Fibroblast of skin of left quadriceps (primary cell): ENCODE results near the gene DAAM2.

Source experiments
- DNase-seq, 2 experiments: peaks; one replicate each; pipeline ENCODE4 v3.0.0-alpha.2; 2013; ENCODE audit warnings: low read depth in 2 of 2

DAAM2 gene

DNA sequence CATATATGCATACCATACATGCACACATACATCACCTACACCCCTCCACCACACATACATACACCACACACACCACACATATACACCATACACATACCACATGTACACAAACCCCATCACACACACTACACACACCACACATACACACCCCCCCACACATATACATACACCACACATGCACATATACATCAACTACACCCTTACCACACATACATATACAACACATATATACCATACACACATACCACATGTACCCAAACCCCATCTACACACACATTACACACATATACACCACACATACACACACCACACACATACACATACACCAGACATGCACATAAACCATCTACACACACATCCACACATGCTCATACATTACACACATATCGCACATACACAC lies 52.7 kb downstream of the DAAM2 start:
- no peak for DNase-seq

DNA sequence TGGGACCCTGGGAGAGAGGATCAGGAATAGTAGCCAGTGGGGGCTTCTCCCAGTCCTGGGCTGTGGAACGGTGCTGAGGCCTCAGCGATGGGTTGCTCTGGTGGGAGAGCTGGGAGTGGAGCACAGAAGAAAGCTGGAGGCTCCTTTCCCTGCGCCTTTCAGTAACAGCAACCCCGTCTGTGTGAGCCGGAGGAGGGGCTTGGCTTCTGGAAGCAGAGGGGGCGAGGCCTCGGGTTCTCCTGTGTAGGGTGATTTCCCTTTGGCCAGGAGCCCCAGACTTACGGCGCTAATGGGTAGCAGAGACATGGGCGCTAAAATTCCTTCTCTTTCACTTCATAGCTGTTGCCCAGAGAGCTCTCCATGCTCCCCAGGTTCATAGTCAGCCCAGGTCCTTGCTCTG lies 55.0 kb downstream of the DAAM2 start:
- DNase-seq, result no peak

DNA sequence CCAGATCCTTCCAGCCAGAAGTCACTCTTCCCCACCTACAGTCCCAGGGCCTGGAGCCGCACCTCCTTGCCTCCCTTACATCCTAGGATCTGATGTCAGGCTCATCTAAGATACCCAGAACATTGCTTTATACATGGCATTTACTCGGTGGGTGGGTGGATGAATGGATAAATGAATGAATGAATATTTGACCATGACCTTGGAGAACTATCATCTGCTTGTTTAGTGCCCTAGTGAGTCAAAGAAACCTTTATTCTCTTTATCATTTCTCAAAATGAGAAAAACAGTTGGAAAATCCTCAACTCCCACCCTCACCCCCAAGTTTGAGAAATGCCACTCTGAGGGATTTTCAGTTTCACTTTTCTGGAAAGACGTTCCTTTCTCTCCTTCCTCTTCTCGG lies 56.0 kb downstream of the DAAM2 start:
- DNase-seq, result no peak

DNA sequence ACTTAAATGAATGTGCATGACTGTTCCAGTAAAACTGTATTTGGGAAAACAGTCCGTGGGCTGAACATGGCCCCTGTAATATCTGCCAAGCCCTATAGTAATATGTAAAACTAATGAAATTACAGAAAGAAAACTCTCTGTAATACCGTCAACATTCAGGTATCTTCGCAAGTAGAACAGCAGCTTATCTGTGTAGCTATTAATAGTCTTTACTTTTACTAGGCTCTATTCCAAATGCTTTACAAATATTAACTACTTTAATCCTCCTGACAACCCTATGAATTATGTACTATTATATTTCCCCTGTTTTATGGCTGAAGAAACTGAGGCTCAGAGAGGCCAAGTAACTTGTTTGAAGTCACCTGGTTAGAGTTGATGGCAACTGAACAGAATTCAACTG lies 57.1 kb downstream of the DAAM2 start:
- DNase-seq, result no peak

DNA sequence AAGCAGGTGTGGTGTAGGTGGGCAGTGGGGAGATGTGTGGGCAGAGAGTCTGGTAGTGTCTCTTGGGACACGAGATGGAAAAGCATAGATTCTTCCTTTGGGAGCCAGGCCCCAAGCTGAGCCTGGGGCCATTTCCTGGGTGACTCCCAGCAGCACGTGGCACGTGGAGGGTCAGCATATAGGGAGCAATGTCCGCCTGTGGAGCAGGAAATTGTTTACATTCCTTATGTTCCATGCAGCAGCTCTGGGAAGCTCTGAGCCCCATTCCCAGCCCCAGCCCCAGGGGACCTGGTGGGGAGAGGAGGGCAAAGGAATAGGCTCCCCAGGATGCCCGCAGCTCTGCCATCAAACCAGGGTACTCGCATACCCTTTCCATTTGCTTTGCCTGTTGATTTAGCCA lies 57.6 kb downstream of the DAAM2 start:
- DNase-seq, result no peak

DNA sequence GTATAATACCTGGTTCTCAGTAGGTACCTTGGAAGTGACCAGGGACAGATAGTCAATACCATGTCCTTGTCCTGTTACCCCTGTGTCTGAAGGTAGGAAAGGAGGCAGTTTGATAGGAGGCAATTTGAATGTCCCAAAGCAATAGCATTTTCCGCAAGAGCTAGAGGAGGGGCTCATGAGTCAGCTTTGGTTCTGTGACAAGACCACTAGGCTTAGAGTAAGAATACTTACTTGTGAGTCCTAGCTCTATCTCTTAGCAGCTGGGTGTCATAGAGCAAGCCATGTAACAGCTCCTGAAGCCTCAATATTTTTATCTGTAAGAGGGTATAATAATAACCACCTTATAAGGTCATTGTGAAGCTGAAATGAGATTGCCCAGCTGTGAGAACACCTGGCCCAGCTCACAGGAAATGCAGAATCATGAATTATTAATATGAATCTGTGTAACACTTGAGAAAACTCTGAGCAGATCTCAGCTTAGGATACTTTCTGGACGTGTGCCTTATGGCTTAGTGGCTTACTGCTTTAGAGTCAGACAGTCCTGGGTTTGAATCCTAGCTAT lies 58.6 kb downstream of the DAAM2 start:
- DNase-seq, result no peak

DNA sequence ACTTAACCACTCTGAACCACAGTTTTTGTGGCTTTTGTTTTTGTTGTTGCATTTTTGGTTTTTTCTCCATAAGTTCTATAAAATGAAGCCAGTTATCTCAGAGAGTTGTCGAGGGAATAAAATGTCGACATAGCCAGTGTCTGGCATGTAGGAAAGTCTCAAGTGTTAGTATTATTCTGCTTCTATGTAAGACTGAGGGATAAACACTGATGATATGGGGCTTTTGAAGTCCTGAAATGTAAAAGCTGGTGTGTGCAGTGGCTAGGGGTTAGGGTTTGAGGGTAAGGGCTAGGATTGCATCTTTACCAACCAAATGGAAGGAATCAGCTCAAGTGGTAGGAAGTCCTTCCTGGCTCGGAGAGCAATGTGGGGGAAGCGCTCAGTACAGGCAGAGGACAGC lies 59.2 kb downstream of the DAAM2 start:
- DNase-seq, result no peak

DNA sequence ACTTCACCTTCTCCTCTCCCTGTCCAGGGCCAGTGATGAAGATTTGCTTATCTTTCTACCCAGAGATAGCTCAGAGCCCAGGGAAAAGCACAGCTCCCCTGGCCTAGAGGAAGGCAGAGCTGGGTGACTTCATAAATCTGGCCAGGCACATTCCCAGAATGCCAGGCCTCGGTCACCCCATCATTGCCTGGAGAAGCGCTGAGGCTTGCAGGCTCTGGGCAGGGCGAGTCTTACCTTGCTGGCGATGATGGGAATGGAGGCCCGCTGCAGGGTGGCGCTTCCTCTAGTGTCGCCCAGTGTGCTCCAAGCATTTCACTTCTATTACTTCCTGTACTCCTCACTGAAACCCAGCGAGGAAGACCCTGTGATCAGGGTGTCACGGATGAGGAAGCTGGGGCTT lies 60.1 kb downstream of the DAAM2 start:
- DNase-seq, result no peak

DNA sequence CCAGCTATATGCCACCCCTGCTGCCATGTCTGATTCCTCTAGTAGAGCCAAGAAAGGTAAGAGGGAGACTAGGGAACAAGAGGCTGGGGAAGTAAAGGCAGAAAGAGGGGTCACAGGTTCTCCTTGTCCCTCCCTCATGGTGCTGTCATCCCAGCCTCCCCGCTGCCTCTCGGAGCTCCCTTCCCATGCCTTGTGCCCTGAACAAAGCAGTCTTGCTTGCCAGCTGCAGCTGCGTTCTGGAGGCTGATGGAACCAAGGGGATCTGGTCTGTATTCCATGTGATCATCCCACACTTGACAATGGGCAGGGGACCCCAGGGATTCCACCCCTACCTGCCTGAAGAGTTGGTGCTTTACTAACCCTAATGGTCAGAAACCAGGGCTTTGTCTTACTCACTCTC lies 61.4 kb downstream of the DAAM2 start:
- DNase-seq, result no peak

DNA sequence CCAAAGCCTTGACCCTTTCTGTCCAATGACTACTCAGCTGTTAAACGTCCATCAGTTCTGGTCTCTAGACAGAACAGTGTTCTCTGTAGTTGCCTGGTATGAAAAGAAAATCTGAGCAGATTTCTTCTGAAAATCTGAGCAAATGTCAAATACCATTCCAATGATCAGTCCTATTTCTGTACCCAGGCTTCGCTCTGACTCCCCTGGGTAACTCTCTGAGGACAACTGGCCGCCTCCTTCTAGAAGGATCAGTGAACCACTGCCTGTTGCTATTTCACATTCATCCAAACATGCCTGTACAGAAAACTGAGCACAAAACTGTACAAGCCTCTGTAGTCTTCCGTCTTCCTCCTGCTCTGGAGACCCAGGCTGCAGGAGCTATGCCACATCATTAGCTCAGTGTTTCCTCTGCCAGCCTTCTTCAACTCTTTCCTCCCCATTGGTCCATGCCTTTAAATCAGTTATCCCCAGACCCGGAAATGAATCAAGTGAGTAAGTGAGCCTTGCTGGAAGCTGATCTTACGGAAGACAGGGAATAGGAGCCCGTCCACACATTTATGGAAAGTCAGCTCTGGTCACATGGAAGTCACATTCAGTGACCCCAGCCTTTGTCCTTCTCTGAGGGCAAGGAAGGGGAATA lies 63.3 kb downstream of the DAAM2 start:
- DNase-seq, result no peak

DNA sequence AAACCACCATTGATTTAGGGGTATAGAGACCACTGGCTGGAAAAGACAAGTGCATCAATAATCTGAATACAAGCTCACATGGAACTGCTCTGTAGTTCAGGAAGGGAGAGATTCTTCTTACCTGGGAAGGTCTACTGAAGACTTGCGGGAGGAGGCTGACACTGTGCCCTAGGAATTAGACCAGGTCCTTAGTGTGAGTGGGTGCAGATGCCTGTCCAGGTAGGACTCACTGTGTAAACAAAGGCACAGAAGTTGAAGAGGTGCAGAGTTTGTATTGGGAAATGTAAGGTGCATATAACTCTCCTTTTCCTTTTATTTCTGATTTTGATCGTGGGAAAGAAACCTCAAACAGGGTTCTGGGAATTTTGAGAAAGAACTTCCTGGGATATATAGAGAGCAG lies 66.8 kb downstream of the DAAM2 start:
- no peak for DNase-seq

DNA sequence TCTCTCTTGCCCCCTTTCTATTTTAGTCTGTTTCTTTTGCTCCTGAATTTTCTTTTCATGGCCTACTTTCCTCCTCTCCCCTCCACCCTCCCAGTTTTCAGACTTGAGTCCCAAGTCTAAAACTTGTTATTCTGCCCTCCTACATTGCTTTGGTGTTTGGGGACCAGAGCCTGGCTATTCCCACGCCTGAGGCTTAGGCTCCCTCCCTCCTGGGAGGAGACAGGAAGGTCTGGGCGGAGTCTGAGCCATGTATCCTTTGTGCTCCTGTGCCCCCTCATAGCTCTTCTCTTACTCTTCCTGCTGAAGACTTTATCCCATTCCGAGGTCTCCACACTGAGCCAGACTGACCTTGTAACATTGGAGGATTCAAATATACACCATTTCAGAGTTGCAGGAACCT lies 69.5 kb downstream of the DAAM2 start:
- DNase-seq, result no peak

DNA sequence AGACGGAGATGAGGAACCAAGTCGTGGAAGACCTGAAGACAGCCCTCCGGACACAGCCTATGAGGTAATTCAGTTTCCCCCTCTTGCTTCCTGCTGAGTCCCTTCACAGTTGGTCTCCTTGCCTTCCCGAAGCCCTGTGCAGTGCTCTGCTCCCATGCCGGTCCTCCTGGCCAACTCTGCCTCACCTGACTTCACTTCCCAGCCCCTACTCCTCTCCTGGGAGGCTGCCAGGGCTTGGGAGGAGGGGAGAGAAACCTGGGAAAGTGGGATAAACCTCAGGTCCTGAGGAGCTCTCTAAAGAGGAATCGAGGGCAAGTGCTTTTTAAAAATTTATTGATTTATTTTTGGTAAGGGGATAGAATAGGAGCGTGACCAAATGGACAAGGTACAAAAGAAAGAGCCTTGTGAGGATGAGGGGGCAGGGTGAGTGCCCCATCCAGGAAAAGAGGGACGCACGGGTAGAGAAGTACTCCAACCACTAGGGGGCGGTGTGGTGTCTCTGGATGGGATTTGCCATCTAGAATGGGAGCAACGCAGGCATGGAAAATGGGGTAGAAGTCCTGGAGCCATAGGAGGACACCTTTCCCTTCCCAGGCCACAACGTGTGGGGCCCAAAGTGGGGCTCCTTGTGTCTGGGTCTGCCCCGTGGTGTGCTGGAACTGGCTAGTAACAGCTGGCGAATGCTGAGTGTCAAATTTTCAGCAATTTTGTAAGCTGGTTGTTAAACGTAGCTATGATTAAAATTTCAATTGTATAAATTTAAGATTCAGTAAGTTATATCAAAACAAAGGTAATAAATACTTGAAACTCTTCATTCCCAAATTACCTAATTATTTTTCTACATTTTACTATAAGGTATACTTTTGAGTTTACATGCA lies 73.1 kb downstream of the DAAM2 start:
- no peak for DNase-seq

DNA sequence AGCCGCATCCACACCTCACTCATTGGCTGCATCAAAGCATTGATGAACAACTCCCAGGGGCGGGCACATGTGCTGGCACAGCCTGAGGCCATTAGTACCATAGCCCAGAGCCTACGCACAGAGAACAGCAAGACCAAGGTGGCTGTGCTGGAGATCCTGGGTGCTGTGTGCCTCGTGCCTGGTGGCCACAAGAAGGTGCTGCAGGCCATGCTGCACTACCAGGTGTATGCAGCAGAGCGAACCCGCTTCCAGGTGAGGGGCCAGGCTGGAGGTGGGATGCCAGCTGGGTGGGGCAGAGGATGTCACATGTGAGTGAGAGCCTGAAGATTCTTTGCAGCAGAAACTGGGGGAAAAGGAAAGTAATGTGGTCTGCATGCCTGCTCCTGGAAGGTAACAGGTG lies 75.4 kb downstream of the DAAM2 start:
- DNase-seq, result no peak

DNA sequence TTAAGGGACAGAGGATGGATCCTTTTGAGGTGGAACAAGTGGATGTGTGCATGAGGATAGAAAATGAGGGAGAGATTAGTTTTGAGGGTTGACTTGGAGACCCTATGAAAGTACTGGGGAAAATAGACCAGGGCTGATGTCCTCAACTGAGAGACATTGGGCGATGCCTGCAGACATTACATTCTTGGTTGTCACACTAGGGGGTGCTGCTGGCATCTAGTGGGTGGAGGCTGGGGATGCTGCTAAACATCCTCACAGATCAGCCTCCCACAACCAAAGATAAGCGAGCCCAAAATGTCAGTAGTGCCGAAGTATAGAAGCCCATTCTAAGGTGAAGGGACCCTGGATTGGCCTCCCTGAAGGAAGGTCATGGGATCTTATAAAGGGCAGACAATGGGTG lies 78.8 kb downstream of the DAAM2 start:
- DNase-seq, result no peak

DNA sequence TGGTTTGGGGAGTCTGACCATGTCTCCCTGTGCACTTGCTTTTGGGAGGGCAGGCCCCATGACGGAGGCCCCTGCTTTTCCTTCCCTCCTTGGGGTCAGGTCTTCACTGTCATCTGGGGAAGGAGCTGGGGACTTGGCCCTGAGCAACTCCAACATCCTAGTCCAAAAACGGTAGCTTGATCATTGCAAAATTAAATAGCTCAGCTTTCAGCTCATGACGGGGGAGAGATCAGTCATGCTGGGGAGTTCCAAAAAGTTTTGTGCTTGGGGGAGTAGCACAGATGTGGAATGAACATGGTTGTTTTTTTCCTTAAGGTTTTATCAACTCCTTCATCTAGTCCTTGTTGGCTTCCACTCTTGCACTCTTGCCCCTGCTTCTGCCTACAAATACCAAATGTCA lies 81.3 kb downstream of the DAAM2 start:
- no peak for DNase-seq

DNA sequence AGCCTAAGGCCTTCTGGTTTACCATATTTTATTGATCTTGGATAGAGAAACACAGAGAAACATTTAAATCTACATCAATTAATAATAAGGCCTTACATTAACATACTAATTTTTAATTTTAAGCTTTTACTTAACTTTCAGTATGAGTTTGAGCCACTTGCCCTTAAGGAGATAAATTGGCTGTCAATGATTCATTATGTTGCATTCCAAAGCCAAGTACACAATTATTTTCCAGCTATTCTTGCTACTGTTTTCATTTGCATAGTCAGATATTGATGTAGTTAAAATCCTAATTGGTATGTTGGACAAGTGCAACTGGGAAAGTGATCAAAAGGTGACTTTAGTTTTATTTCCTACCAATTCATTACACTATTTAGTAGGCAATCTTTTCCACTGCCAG lies 83.9 kb downstream of the DAAM2 start:
- DNase-seq, result no peak

DNA sequence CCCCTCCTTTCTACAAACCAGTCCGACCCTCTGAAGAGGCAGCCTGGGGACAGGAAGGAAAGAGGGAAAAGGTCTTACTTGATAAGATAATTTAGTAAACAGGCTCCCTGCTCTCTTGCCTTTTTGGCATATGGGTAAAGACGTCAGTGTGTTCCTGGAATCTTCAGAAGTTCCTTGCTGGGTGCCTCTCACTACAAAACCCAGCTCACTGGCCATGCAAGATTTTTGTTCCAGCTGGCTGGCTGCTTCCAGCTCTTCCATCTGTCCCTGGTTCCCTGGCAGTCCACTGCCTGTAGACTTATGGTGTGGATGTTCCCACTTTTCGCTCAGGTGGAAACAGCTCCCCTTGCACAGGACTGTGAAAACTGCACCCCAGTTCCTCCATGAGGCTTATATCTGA lies 84.7 kb downstream of the DAAM2 start:
- no peak for DNase-seq

DNA sequence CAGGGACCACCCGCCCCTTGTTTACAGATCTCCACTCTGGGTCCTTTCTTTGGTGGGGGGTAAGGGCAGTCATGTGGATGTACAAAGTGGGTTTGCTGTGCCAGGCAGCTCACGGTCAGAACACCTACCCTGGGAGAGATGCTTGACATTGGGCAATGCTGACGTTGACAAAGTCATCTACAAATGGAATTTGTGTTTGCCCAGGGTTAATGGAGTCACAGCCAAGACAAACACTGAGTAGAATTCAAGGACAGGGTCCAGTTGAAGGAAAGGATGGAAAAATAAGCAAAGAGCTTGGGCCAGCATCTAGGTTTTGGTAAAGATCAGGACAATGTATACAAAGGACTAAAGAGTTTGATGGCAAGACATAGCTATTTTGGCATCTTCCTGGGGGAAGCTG lies 87.4 kb downstream of the DAAM2 start:
- no peak for DNase-seq

DNA sequence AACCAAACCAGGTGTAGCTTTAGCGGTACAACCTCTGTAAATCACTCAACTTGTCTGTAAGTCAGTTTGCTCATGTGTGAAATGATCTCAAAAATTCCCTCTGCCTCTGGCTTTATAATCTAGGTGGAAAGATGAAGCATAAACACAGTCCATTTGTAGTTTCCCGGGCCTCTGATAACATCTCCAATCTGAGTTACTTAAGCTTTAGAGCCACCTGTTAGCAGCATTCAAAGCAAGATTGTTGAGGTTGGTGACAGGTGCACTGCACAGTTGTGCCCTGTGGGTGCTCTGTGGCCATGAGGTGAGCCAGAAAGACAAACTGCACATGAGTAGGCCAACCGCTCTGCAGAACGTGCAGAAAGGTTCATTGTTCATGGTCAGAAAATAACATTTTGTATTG lies 88.4 kb downstream of the DAAM2 start:
- DNase-seq, result no peak

DNA sequence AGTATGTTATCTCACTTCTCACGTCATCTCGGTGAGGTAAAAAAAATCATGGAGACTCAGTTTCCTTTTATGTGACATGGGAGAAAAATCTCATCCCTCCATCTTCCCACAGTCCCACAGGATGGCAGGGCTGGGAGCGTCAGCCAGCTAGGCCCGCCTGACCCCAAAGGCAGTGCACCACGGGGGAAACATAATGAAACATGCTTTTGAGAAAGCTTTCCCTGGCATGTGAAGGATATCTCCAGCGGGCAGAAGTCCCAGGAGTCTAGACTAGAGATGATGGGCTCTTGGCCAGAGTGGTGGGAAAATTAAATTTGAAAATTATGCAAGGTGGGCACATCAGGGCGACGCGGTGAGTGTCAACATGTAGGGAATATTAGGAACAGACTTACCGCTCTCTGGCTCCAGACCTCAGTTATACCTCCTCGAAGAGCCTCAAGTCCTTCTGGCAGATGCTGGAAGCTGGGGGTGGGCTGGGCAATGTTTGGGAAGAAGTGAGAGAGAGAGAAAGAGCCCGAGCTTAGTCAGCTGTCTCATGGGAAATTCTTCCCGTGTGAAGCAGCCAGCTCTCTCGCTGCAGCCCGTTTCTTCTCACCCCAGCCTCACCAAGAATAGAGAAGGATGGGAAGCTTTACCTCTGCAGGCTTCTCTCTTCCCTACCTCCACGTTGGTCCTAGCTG lies 89.8 kb downstream of the DAAM2 start:
- DNase-seq, result peak; percentile 88 to 90

DNA sequence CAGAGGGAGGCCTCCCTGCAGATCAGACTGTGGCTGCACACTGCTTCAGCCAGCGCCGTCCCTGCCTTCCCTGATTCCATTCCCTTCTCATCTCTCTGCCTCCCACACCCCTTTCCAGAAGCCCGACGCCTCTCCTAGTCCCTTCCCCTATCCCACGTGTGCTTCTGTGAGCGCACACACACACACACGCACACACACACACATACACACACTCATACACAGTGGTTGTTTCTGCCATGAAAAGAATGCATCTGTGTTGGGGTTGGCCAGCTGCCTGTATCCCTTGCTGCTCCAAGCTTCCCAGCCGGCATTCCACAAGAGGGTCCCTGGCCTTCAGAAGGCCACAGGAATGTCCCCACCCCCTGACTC lies 90.3 kb downstream of the DAAM2 start:
- peak; percentile 98 for DNase-seq

DNA sequence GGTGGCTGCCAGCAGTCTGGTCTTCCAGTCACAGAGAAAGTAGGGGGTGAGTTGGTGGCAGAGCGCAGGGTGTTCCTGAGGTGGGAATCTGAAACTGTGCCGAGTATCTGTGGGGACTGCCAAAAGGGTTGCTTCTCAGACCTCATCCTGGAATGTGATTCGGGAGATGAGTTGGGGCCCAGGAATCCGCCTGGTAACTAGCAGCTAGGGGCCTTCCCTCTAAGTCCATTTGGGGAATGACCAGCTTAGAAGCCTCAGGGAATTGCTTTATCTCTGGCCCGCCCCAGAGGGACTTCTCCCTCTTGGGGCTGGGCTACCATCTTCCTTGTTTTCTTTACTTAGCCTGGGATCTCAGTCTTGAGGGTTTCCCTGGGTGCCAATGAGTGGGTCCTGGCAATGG lies 92.5 kb downstream of the DAAM2 start:
- DNase-seq, result peak; percentile 5 to 8
